HepG2 (cell line): ENCODE measurements around the gene CHTF18. TPM values are rescaled to one million over a fixed set of nuclear protein-coding genes. Genes with fewer than 3 reads are reported as not detected.

Experiments
- ATAC-seq: fragments of 200-7000 bp; cut with Tn5 transposase; 3 replicates; pipeline ENCODE4 v1.9.1; 2020; ENCODE audit warnings: mild to moderate bottlenecking, moderate library complexity
- BruUV-seq: library from RNA; stranded (reverse); fragments of 400-500 nt; replicated peaks from 2 replicates; lab custom pipeline; 2021; lab: Mats Ljungman, UMichigan
- CTCF ChIA-PET: fragments of 300-600 bp; formaldehyde crosslinking; extraction: SDS; loops from one replicate; lab custom pipeline; 2021; ENCODE audit warnings: low total read pairs, inconsistent platforms, low intra/inter-chr PET ratio; lab: Yijun Ruan, JAX
- POLR2A ChIA-PET: fragments of 350-600 bp; sonication (Branson Sonifier 250); formaldehyde crosslinking; loops from one replicate; lab custom pipeline; 2020; ENCODE audit warnings: antibody characterized with exemption, inconsistent platforms; lab: Yijun Ruan, JAX
- DNase-seq: peaks from one replicate; pipeline ENCODE4 v3.0.0-alpha.2; 2015; ENCODE audit warnings: low spot score
- FAIRE-seq: peaks from 3 replicates; lab custom pipeline; 2011; peaks lifted over from hg19 to GRCh38; lab: Jason Lieb, UNC
- H2AFZ ChIP-seq: one replicate; pipeline ENCODE4 v1.6.1; 2011; ENCODE audit warnings: low read length, inconsistent platforms
- H3K27ac ChIP-seq: fragments of 300-600 bp; 3 replicates; pipeline ENCODE4 v1.8.0; 2011; ENCODE audit warnings: mixed run types, mild to moderate bottlenecking, mixed read lengths, low read length, inconsistent platforms; ENCODE audit not compliant: insufficient read depth; ENCODE audit errors: extremely low read length
- H3K27me3 ChIP-seq, 2 experiments: fragments of 200-600 bp in 1 of 2; 2 replicates in 1 of 2; 3 replicates in 1 of 2; pipeline versions ENCODE4 v1.6.0 to v1.8.0; 2011; ENCODE audit warnings: low read length in 2 of 2, mild to moderate bottlenecking in 2 of 2, moderate library complexity in 2 of 2, inconsistent platforms in 1 of 2; ENCODE audit not compliant: insufficient read depth in 2 of 2, control insufficient read depth in 1 of 2
- H3K36me3 ChIP-seq, 2 experiments: fragments of 200-600 bp in 1 of 2; replicated peaks in 1 of 2; 2 replicates in 1 of 2; 3 replicates in 1 of 2; pipeline versions ENCODE4 v1.5.1 to v1.8.0; 2011; ENCODE audit warnings: low read length in 2 of 2, inconsistent platforms in 1 of 2; ENCODE audit not compliant: insufficient read depth in 2 of 2, control insufficient read depth in 1 of 2
- H3K4me1 ChIP-seq: 2 replicates; pipeline ENCODE4 v1.5.1; 2012; ENCODE audit warnings: low read length, inconsistent platforms; ENCODE audit not compliant: insufficient read depth
- H3K4me2 ChIP-seq: 2 replicates; pipeline ENCODE4 v1.6.0; 2011; ENCODE audit warnings: low read depth, low read length, inconsistent platforms
- H3K4me3 ChIP-seq, 3 experiments: fragments of 200-600 bp in 1 of 3; sonication (generic), shearing (Covaris generic) in 1 of 3; replicated peaks in 1 of 3; 2 replicates each; pipeline ENCODE4 v1.5.1; 2011 to 2016; ENCODE audit warnings: low read length in 3 of 3, inconsistent platforms in 2 of 3, low read depth in 2 of 3, mild to moderate bottlenecking in 2 of 3, control low read depth in 1 of 3, mixed read lengths in 1 of 3; ENCODE audit not compliant: insufficient read depth in 1 of 3
- H3K79me2 ChIP-seq: one replicate; pipeline ENCODE4 v1.6.1; 2011; ENCODE audit warnings: low read length, inconsistent platforms; ENCODE audit not compliant: insufficient read depth
- H3K9ac ChIP-seq: 2 replicates; pipeline ENCODE4 v1.6.0; 2011; ENCODE audit warnings: mild to moderate bottlenecking, low read depth, low read length, inconsistent platforms; ENCODE audit not compliant: insufficient read depth
- H3K9me3 ChIP-seq: 2 replicates; pipeline ENCODE4 v1.5.1; 2012; ENCODE audit warnings: mild to moderate bottlenecking, low read length
- H4K20me1 ChIP-seq: 2 replicates; pipeline ENCODE4 v1.6.0; 2011; ENCODE audit warnings: inconsistent platforms, mild to moderate bottlenecking, low read length, moderate library complexity; ENCODE audit not compliant: insufficient read depth
- ATF7-NPFF ChIP-seq: sonication (generic); formaldehyde crosslinking; IDR thresholded peaks from 2 replicates; pipeline ENCODE4 v1.8.1; 2023; ENCODE audit warnings: mild to moderate bottlenecking, low read depth, missing genetic modification reagents, moderate library complexity
- CENPT ChIP-seq: sonication (generic); formaldehyde crosslinking; IDR thresholded peaks from 2 replicates; pipeline ENCODE4 v1.8.0; 2022; ENCODE audit warnings: low read depth, mild to moderate bottlenecking, moderate library complexity, missing genetic modification reagents
- CERS6 ChIP-seq: sonication (generic); formaldehyde crosslinking; IDR thresholded peaks from 2 replicates; pipeline ENCODE4 v1.5.0; 2020; ENCODE audit warnings: missing genetic modification reagents
- KDM1A ChIP-seq: IDR thresholded peaks from 2 replicates; pipeline ENCODE4 v1.6.1; 2016; ENCODE audit warnings: missing compliant biosample characterization
- NONO ChIP-seq, 2 experiments: fragments of 450-650 bp in 1 of 2; sonication (generic) in 1 of 2; formaldehyde crosslinking in 1 of 2; IDR thresholded peaks in 1 of 2; conservative IDR thresholded peaks in 1 of 2; 2 replicates each; pipeline versions ENCODE4 v1.6.1 to v1.8.0; 2017 to 2022; ENCODE audit warnings: mild to moderate bottlenecking in 1 of 2, missing genetic modification reagents in 1 of 2, moderate library complexity in 1 of 2
- ZNF30 ChIP-seq: sonication (generic); formaldehyde crosslinking; IDR thresholded peaks from 2 replicates; pipeline ENCODE4 v1.5.0; 2020; ENCODE audit warnings: mild to moderate bottlenecking, missing genetic modification reagents
- ZNF501 ChIP-seq: sonication (generic); formaldehyde crosslinking; IDR thresholded peaks from 2 replicates; pipeline ENCODE4 v1.5.1; 2020; ENCODE audit warnings: mild to moderate bottlenecking, moderate library complexity, missing genetic modification reagents
- ZNF512 ChIP-seq: sonication (generic); formaldehyde crosslinking; IDR thresholded peaks from 2 replicates; pipeline ENCODE4 v1.4.0; 2020; ENCODE audit warnings: mild to moderate bottlenecking, missing genetic modification reagents
- ZNF572 ChIP-seq: sonication (generic); formaldehyde crosslinking; IDR thresholded peaks from 2 replicates; pipeline ENCODE4 v1.5.1; 2020; ENCODE audit warnings: mild to moderate bottlenecking, missing genetic modification reagents
- ZNF770 ChIP-seq: sonication (generic); formaldehyde crosslinking; IDR thresholded peaks from 2 replicates; pipeline ENCODE4 v1.5.0; 2020; ENCODE audit warnings: mild to moderate bottlenecking, missing genetic modification reagents
- ZNF775 ChIP-seq: sonication (generic); formaldehyde crosslinking; IDR thresholded peaks from 2 replicates; pipeline ENCODE4 v1.4.0; 2020; ENCODE audit warnings: missing genetic modification reagents, mild to moderate bottlenecking, moderate library complexity, borderline replicate concordance
- ZSCAN9 ChIP-seq: IDR thresholded peaks from 2 replicates; pipeline ENCODE4 v1.6.1; 2016; ENCODE audit warnings: borderline replicate concordance
- WGBS: methylation state at CpG from one replicate; pipeline ENCODE4 v1.1.6; 2017; ENCODE audit warnings: low lambda C conversion rate; 5-methylcytosine and 5-hydroxymethylcytosine counted together
- in situ Hi-C: cut with HindIII; loops from 2 replicates; pipeline ENCODE4 v1.10.0; 2017; ENCODE audit warnings: low pct_unique_long_range_greater_than_20kb; ENCODE audit not compliant: extremely low pct_ligation_motif_present
- intact Hi-C: fragments of 100-400 bp; cut with micrococcal nuclease; formaldehyde crosslinking; loops from one replicate; pipeline ENCODE4 v1.10.0; 2022; ENCODE audit not compliant: unreplicated experiment
- polyA plus RNA-seq, 8 experiments: library from polyadenylated mRNA; depleted of rRNA in 3 of 8; stranded (reverse) in 7 of 8; unstranded in 1 of 8; fragments of >200 nt; fragmentation: Illumina TruSeq in 4 of 8; extraction: Trizol in 4 of 8; gene quantifications; 2 replicates each; pipeline versions ENCODE4 v1.2.1 to v1.2.3, GENCODE V29; 2011 to 2016; ENCODE audit warnings: low read depth in 4 of 8, missing spikeins in 1 of 8, mixed read lengths in 1 of 8; ENCODE audit not compliant: insufficient read depth in 1 of 8
- total RNA-seq, 5 experiments: library from RNA; depleted of rRNA; stranded (reverse); fragments of >200 nt; fragmentation: Illumina TruSeq; extraction: Trizol; gene quantifications; 2 replicates each; pipeline ENCODE4 v1.2.3, GENCODE V29; 2016; ENCODE audit warnings: low read depth in 1 of 5

The CHTF18 gene
- total and polyA plus RNA-seq, 2 of the 13 experiments (the other 11 are each of a cell fraction or from before 2014, with no cell fraction given) = 8.6 to 22.9 TPM

- no peaks in the 10 kb centered on the region for H4K20me1 ChIP-seq
- ATAC-seq (no peak), DNase-seq (no peak), FAIRE-seq (no peak)
- BruUV-seq = no TSS peak
- no peak overlapping the region for H2AFZ ChIP-seq
- intact Hi-C loops = no loop called here
- in situ Hi-C loops = loop anchor here (25.0 kb wide), 1 partner anchor 408 kb away; no protein-coding TSS in a partner anchor
- no peak for TF ChIP-seq ZNF775 (CRISPR knock-in tag)
- TF ChIP-seq ZNF501 = no peak
- TF ChIP-seq ZSCAN9 = no peak
- no peak for TF ChIP-seq ZNF572
- no peak for TF ChIP-seq KDM1A (CRISPR knock-in tag)
- no peak for TF ChIP-seq ZNF770 (CRISPR knock-in tag)
- no peak for TF ChIP-seq ATF7-NPFF
- TF ChIP-seq ZNF512 (CRISPR knock-in tag) = no peak
- TF ChIP-seq CENPT (CRISPR knock-in tag) = no peak
- TF ChIP-seq ZNF30 = no peak
- no peak for TF ChIP-seq NONO (IDR thresholded peaks at IDR 0.05)
- TF ChIP-seq NONO (CRISPR knock-in tag; conservative IDR thresholded peaks at IDR 0.05) = no peak
- no peak for TF ChIP-seq CERS6 (CRISPR knock-in tag)
- no peak overlapping the region for H3K4me2 ChIP-seq
- H3K79me2 ChIP-seq = no peaks in the 10 kb centered on the region
- CTCF ChIA-PET = no interaction called here
- no peaks in the 10 kb centered on the region for H3K9me3 ChIP-seq
- 18% methylated on average over 19 of the region's 33 CpGs for WGBS
- no peak overlapping the region for H3K4me3 ChIP-seq
- no peaks in the 10 kb centered on the region for H3K36me3 ChIP-seq
- H3K9ac ChIP-seq = no peak overlapping the region
- no peak overlapping the region for H3K27ac ChIP-seq
- POLR2A ChIA-PET = no interaction called here
- no peaks in the 10 kb centered on the region for H3K4me1 ChIP-seq
- H3K27me3 ChIP-seq = peaks cover 32 to 65% of the 10 kb centered on the region in 2 experiments
Observed at GRCh38 chr16:804193-805048, 16.0 kb downstream of the CHTF18 start.
